ENCODE measurements around the gene ZNF133. TPM values are rescaled to one million over a fixed set of nuclear protein-coding genes. Genes with fewer than 3 reads are reported as not detected.
"Not testable (repeated sequence)": the region's sequence is repeated elsewhere in the genome, so short reads cannot be mapped to it uniquely, and the experiment has no call there.

Gene ZNF133
- total RNA-seq, 2 donors from 2014 or later = 6.2 to 9.3 TPM

DNA sequence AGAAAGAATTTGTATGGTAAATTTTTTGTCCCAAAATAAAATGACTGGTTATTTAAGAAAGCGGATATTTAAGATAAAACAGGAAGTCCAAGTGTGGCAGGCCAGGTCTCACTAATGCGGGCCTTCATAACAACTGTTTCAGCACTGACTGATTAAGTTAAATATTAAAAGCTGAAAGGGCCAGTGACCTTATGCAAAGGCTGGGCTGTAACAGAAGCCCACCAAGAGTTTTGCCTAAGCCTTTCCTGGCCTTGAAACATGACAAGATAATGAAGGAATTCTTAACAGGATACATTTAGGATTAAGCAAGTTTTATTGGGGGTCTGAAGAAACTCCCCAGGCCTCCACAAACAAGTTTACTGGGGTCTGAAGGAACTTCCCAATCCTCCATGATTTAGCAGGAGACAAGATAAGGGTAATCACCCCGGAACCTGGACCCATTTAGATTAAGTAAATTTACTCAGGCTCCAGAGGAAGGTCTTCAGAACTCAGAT lies 36.3 kb downstream of the ZNF133 start:
- ATAC-seq = no peak
- intact Hi-C loops (cut with DNase I, micrococcal nuclease) = no loop called here
- no peak for DNase-seq

DNA sequence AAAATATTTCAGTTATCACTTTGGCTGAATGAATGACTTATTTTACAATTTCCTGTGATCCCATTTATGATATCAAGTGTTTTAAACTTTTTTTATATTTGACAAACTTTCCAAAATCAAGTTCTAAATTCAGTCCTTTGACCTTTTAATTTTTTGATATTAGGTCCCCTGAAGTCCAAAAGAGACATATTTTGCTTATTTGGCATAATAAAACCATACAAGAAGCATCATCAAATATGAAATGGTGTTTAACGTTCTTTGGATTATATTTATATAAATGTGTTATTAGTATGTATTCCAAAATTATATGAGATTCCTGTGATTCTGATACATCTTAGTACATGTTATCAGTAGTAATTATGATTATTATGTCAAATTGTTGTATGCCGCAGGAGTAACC lies 38.7 kb downstream of the ZNF133 start:
- intact Hi-C loops (cut with DNase I, micrococcal nuclease) = no loop called here
- DNase-seq (no peak), ATAC-seq (no peak)

DNA sequence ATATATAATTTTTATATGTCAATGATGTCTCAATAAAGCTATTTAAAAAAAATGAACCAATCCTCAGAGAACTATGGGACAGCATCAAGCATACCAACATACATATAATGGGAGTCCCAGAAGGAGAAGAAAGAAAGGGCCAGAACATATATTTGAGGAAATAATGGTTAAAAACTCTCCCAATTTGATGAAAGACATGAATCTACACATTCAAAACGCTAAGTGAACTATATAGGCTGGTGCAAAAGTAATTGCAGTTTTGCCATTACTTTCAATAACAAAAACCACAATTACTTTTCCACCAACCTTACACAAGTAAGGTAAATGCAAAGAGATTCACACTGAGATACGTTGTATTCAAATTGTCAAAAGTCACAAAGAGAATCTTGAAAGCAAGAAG lies 43.4 kb downstream of the ZNF133 start:
- DNase-seq = no peak
- intact Hi-C loops (cut with DNase I, micrococcal nuclease) = no loop called here
- no peak for ATAC-seq

DNA sequence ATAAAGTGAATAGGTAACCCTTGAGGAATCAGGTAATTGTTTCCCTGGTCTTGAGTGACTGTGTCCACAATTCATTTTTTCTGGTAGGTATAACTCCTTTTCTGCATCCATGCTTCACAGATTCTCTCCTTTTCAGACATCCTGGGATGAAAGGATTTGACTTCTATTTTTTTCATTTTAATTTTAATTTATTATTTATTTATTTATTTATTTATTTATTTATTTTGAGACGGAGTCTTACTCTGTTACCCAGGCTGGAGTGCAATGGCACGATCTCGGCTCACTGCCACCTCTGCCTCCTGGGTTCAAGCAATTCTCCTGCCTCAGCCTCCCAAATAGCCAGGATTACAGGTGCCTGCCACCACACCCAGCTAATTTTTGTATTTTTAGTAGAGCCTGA lies 61.4 kb downstream of the ZNF133 start:
- intact Hi-C loops (cut with DNase I, micrococcal nuclease); ATAC-seq; DNase-seq: not testable (repeated sequence)

DNA sequence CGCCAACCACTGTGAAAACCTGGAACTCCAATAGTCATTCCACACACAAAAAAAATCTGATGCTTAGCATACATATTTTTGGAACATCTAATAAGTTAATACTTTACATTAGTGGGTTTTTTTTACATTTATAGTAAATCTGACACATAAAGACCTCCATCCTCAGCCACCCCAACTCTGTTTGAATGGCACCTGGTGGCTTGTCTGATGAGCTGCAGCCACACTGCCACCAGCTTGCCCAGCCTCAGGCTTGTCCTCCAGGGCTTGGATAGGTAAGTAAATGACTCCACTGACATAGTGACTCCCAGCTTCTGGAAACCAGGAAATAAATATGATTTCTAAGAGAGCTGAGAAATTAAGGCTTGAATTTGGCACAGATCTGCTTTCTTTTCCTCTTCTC lies 71.5 kb downstream of the ZNF133 start:
- DNase-seq = no peak
- intact Hi-C loops (cut with DNase I, micrococcal nuclease) = no loop called here
- ATAC-seq = no peak

DNA sequence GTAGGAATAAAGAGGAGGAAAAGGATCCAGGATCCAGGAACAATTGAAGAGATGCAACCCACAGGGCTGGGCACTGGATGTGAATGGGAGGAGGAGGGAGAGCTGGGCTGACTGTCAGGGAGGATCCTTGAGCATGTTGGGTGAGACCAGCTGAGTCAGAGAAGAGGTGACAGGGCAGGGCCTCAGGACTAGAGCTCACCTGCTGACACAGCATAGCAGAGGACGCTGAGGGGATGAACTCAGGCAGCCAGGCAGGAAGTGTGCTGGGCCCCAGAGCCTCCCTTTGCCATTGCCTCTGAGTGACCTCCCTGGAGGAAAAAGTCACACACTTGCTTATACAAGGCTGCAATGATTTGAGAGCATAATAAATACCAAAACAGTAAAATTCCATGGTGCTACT lies 72.3 kb downstream of the ZNF133 start:
- ATAC-seq = no peak
- intact Hi-C loops (cut with DNase I, micrococcal nuclease) = no loop called here
- DNase-seq = no peak

DNA sequence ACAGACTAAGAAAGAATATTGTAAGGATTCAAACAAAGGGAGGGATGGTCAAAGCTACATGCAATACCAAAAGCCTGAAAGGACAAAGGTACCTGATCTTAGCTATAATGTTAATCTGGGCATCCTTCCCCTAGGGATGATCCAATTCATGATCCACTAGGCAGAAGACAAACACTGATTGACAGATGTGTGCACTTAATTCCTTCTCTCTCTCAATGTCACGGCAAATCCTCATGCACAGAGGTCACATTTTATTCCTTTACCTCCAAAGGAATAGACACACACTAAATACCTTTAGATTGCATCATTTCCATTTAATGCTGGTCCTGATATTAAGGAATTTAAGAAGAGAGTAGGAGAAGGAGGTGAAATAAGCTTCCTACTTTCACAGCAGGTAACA lies 73.4 kb downstream of the ZNF133 start:
- DNase-seq (no peak), ATAC-seq (no peak)
- intact Hi-C loops (cut with DNase I, micrococcal nuclease) = no loop called here

DNA sequence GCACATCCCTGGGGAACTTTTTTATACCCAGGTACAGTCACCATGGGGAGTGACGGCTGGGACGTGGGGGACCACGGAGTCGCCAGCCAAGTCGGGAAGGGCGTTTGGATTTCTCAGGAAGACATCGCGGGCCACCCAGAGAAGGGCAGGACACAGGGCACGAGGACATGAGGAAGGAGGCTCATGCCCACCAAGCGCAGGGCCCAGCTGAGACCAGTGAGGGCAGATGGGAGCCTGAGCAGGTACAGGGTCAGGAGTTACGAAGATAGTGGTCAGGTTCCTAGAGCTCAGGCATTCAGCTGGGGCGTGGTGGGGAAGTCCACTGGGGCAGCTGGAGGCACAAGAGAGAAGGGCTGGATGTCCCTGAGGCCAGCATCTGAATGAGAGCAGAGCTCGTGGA lies 74.6 kb downstream of the ZNF133 start:
- DNase-seq = no peak
- ATAC-seq = no peak
- intact Hi-C loops (cut with DNase I, micrococcal nuclease) = no loop called here

DNA sequence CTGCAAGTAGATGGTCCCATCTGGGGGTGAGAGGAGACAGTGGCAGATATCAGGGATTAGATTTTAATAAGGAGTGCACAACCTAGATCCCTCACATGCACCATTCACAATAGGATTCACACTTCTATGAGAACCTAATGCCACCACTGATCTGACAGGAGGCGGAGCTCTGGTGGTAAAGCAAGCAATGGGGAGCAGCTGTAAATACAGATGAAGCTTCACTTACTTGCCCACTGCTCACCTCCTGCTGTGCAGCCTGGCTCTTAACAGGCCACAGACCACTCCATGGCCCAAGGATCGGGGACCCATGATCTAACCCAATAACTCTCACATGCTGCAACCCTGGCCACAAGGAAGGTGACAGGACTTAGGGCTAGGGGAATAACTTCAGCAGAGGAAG lies 75.4 kb downstream of the ZNF133 start:
- intact Hi-C loops (cut with DNase I, micrococcal nuclease) = no loop called here
- ATAC-seq (no peak), DNase-seq (no peak)

DNA sequence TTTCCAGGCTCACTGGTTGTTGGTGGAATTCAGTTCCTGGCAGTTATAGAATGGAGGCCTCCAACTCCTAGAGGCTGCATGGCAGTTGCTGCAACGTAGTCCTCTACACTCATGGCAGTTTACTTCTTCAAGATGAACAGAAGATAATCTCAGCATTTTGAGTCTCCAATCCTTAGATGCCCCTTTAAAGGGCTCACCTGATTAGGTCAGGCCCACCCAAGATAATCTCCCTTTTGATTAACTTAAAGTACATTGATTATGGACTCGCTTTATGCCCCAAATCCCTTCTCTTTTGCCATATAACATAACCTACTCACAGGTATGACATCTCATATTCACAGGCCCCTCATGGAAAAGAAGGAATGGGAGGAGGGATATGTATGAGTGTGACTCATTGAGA lies 76.4 kb downstream of the ZNF133 start:
- DNase-seq = no peak
- ATAC-seq = no peak
- intact Hi-C loops (cut with DNase I, micrococcal nuclease) = no loop called here

Other genes starting within 250 kb of the ZNF133 start
- gene OVOL2, start 230.6 kb upstream of the ZNF133 start, total RNA-seq = 10 to 100 TPM; 17.0 to 21.7 TPM
- gene KAT14, start 150.7 kb upstream of the ZNF133 start, total RNA-seq = 10 to 100 TPM; 11.6 to 16.8 TPM
- 10 to 100 TPM; 14.8 to 16.8 TPM for gene PET117, start 150.7 kb upstream of the ZNF133 start, total RNA-seq
- 1 to 10 TPM; 1.6 to 1.8 TPM for gene DZANK1, start 178.5 kb downstream of the ZNF133 start, total RNA-seq
- gene POLR3F, start 178.9 kb downstream of the ZNF133 start, total RNA-seq = 1 to 10 TPM; 4.5 to 4.7 TPM
- 10 to 100 TPM; 10.4 to 12.6 TPM for gene RBBP9, start 208.7 kb downstream of the ZNF133 start, total RNA-seq
- 10 to 100 TPM; 54.1 to 55.5 TPM for gene SEC23B, start 219.4 kb downstream of the ZNF133 start, total RNA-seq